Stimulated activated naive CD8-positive, alpha-beta T cell treated with anti-CD3 and anti-CD28 coated beads, Interleukin-15, amount 100 ng/mL, for 72 hours (primary cell): Measurements from ENCODE around the gene GANAB.

ENCODE experiments used
- ATAC-seq: fragments of 150-1000 bp; cut with Tn5 transposase; 2 replicates; pipeline ENCODE4 v1.10.0; 2021; ENCODE audit warnings: mild to moderate bottlenecking, moderate library complexity
- DNase-seq, 2 donors: peaks; one replicate each; pipeline ENCODE4 v3.0.0; 2021 to 2022
- H3K27ac Mint-ChIP-seq, 2 donors: one replicate each; pipeline ENCODE4 v1.8.0; 2022; ENCODE audit warnings: mild to moderate bottlenecking in 2 of 2, mixed read lengths in 2 of 2, moderate library complexity in 2 of 2
- H3K27me3 Mint-ChIP-seq: one replicate; pipeline ENCODE4 v1.8.0; 2022; ENCODE audit warnings: mixed read lengths
- H3K4me1 Mint-ChIP-seq: one replicate; pipeline ENCODE4 v1.8.0; 2022; ENCODE audit warnings: mild to moderate bottlenecking, mixed read lengths
- H3K4me3 Mint-ChIP-seq, 2 donors: one replicate each; pipeline ENCODE4 v1.8.0; 2022; ENCODE audit warnings: mild to moderate bottlenecking in 2 of 2, mixed read lengths in 2 of 2, moderate library complexity in 1 of 2
- H3K9me3 Mint-ChIP-seq, 2 donors: one replicate each; pipeline ENCODE4 v1.8.0; 2022; ENCODE audit warnings: mixed read lengths in 2 of 2

Gene GANAB

DNA sequence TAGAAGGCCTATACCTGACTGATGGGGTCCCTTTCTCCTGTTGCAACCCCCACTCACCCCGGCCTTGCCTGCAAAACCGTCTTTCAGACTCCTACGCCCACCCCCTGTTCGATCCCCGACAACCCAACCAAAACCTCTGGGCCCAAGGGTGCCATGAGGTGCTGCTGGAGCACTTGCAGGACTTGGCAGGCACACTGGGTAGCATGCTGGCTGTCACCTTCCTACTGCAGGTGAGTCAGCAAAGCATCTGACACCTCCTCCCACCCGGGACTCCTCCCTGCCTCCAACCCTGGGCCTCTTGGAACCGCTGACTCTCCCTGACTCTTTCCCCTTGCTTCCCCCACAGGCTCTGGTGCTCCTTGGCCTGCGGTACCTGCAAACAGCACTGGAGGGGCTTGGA is 32.1 kb downstream of the GANAB start:
- Mint-ChIP-seq H3K9me3 (no peaks in the 10 kb centered on the region), H3K27ac (peak overlapping the region; percentile 49 to 82), H3K4me3 (peak overlapping the region; percentile 23 to 32), H3K27me3 (no peaks in the 10 kb centered on the region), H3K4me1 (peaks cover 70% of the 10 kb centered on the region)
- ATAC-seq (no peak), DNase-seq (peak in 1 of 2 donors; percentile 27)

DNA sequence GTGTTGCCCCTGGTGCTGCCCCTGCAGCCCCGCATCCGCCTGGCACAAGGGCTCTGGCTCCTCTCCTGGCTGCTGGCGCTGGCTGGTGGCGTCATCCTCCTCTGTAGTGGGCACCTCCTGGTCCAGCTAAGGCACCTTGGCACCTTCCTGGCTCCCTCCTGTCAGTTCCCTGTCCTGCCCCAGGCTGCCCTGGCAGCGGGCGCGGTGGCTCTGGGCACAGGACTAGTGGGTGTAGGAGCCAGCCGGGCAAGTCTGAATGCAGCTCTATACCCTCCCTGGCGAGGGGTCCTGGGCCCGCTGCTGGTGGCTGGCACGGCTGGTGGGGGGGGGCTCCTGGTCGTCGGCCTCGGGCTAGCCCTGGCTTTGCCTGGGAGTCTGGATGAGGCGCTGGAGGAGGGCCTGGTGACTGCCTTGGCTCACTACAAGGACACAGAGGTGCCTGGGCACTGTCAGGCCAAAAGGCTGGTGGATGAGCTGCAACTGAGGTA is 33.1 kb downstream of the GANAB start:
- ATAC-seq (no peak), DNase-seq (peak in 1 of 2 donors; percentile 32)
- Mint-ChIP-seq H3K4me1 (peaks cover 74% of the 10 kb centered on the region), H3K27ac (peak overlapping the region in 1 of 2 donors; percentile 82), H3K9me3 (no peaks in the 10 kb centered on the region), H3K27me3 (no peaks in the 10 kb centered on the region), H3K4me3 (peak overlapping the region in 1 of 2 donors; percentile 45)

DNA sequence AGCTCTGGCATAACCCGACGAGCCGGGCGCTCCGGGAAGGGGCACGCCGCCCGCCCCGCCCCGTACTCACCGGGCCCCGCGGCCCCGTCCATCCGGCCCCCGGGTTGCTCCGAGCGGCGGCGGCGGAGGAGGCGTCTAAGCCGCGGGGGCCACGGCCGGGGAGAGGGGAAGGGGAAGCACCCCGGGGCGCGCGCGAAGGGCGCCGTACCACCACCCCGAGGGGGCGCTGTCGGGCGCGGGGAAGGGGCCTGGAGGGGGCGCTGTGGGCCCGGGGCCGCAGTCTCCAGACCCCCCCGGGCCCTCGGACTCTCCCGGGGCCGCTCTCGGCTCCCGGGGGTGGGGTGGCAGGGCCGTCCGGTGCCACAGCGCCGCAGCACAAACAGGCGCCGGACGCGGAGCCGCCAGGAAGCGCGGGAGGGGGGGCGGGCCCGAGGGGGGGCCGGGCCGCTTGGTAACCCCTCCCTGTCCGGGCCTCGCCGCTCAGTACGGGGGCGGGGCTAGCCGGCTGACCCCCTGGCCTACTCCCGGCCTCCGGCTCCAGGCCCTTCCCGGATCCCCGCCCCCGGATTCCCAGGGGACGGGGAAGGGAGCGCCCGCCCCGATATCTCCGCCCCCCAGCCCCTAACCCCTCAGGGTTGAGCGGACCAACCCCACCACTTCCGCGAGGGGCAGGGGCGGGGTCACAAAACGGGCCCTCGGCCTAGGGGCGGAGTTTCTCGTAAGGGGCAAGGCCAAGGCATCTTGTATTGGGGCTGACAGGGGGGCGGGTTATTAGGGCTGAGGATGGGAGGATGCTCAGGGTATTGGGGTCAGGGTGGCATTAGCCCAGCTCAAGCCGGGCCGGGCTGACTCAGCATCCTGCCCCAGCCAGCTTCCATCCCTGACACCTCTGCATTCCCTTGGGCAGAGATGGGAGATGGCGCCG is 33.8 kb downstream of the GANAB start, which contains the start of the genes EML3 and ROM1:
TSS of gene EML3 (minus strand) at position 410 of the 925 bp plus-strand sequence. CDS start at position 92, 318 bp downstream.
TSS of gene ROM1 (plus strand) at position 892 of the 925 bp plus-strand sequence. CDS start at position 917, 25 bp downstream.
- Mint-ChIP-seq H3K4me3 (peak within 1 kb of the TSS; percentile 95 to 97), H3K9me3 (no peaks in the 10 kb centered on the region), H3K27ac (peak within 1 kb of the TSS; percentile 97 to 99), H3K27me3 (no peaks in the 10 kb centered on the region), H3K4me1 (peaks cover 81% of the 10 kb centered on the region)
- DNase-seq (peak; percentile 91), ATAC-seq (peak; percentile 81)

DNA sequence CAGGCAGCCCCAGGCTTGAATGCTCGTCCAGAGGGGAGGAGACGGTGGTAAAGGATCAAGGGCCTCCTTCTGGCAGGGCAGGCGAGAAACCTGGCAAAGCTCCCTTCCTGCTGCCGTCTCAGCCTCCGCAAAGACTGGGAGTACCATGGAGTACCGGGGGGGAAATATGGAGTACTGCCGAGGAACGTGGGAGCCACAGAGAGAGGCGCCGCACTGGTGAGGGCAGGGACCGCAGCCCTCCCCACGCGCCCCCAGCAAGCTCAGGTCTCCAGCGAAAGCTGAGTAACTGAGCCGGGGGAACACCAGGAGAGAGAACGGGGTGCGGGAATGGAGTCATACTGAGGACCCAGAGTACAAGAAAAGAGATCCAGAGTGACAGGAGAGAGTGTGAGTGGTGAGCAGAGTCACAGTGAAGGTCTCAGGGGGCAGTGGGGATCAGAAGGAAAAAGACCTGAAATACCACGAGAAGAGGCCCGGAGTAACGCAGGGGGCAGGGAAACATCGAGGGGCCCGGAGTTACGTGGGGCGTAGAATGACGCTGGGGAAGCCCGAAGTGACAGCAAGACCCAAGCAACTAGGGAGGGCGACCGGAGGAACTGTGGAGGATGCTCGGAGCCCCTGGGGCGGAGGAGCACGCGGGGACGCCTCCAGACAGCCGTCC is 34.6 kb downstream of the GANAB start:
- Mint-ChIP-seq H3K4me3 (peak overlapping the region; percentile 95 to 97), H3K9me3 (no peaks in the 10 kb centered on the region), H3K27me3 (no peaks in the 10 kb centered on the region), H3K4me1 (peaks cover 77% of the 10 kb centered on the region), H3K27ac (peak overlapping the region; percentile 97 to 99)
- ATAC-seq, result peak; percentile 61
- peak in 1 of 2 donors; percentile 72 for DNase-seq

DNA sequence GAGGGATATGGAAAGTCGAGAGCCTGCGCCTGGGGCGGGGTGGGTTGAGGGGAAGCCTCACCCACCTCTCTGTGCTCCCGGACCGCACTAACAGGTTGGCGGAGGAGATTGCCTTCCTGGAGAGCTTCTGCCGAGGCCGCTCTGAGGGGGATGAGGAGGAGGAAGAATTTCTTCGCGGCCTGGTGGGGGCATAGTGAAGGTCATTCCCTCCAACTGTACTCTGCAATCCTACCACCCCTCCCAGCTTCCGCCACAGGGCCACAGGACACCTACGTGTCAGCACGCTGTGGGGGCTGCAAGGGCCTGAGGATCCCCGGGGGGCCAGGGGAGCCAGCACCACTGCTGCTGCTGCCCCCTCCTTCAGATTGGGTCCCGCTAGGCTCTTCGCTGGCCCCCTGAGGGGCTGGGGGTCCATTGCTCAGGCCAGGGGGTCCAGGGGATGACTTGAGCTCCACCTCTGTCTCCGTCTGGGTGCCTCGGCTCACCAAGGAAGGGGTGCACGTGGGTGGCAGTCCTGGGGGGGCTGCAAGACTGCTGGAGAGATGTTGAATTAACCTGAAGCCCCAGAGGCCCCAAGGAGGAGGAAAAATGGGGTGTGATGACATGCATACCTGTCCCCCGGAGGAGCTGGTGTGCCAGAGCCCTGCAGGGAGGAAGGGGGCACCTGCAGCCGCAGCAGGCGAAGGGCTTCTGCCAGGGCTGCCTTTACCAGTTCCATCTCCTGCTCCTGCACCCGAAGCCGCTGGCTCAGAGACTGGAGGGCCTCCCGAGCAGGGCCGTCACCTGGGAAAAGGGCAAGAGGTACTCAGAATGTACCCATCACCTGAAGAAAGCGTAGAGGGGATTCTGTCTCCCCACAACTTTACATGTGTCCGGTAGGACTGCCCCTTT is 35.4 kb downstream of the GANAB start:
- H3K4me1 Mint-ChIP-seq, result peaks cover 73% of the 10 kb centered on the region

DNA sequence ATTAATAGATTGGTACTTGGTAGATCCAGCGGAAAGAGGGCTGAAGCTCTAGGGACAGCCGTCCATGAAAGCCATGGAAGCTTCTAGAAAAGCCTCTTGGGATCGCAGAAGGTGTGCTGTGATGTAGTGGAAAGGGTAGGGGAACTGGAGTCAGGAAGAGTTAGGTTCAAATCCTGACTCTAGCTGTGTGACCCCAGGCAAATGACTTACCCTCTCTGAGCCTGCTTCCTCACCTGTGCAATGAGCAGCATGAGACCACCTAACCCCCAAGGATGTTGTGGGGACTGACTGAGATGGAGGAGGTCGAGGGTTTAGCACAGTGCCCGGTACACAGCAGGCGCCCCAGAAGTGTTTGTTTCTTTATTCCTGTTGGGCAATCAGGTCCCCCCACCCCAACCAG is 36.0 kb downstream of the GANAB start:
- Mint-ChIP-seq H3K4me1 (peaks cover 77% of the 10 kb centered on the region), H3K4me3 (peak overlapping the region; percentile 95 to 97)

More for the DNA sequence above, 35.4 kb downstream of the GANAB start:
- Mint-ChIP-seq H3K27me3 (no peaks in the 10 kb centered on the region), H3K9me3 (no peaks in the 10 kb centered on the region), H3K27ac (peak overlapping the region; percentile 97 to 99), H3K4me3 (peak overlapping the region; percentile 95 to 97)
- ATAC-seq, result no peak
- DNase-seq, result no peak

DNA sequence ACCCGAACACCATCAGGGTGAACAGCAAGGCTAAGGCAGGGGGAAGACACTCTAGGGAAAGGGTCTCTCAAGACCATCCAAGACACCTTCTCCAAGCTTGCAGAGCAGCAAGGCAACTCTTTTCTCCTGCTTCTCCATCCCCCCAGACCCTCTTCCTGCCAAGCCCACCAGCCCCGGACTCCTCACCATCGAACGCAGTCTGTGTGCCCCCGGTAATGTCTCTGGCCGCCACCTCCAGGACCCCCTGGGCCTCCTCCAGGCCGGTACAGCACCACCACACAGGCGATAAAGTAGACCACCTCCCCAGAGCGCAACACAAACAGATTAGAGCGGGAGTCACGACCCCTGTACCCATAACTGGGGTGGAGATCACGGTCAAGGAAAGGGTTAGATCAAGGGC is 37.6 kb downstream of the GANAB start:
- DNase-seq, result no peak
- no peak for ATAC-seq
- Mint-ChIP-seq H3K27me3 (no peaks in the 10 kb centered on the region), H3K4me3 (peak overlapping the region in 1 of 2 donors; percentile 0), H3K27ac (peak overlapping the region; percentile 7 to 20), H3K9me3 (no peaks in the 10 kb centered on the region), H3K4me1 (peaks cover 74% of the 10 kb centered on the region)

More for the DNA sequence above, 36.0 kb downstream of the GANAB start:
- ATAC-seq (no peak), DNase-seq (no peak)
- Mint-ChIP-seq H3K27ac (peak overlapping the region; percentile 93 to 94), H3K27me3 (no peaks in the 10 kb centered on the region), H3K9me3 (no peaks in the 10 kb centered on the region)

DNA sequence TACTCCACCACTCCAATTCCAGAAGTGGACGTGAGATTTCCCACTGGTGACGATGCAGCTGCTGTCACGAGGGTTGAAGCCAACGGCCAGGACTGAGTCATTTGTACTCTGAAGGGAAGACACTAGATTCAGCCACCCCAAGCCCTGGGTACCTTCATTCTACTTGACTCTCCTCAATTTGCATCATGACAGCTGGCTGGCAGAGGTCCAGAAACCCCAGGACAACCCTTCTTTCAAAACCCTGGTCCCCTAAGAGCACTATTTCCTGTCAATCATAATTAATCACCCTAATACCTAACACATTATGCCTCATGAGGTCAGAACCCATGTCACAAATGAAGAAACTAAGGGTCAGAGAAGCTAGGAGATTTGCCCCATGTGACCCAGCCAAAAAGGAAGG is 38.7 kb downstream of the GANAB start:
- Mint-ChIP-seq H3K27ac (peak overlapping the region in 1 of 2 donors; percentile 27), H3K4me3 (no peak overlapping the region), H3K27me3 (no peaks in the 10 kb centered on the region), H3K4me1 (peaks cover 76% of the 10 kb centered on the region), H3K9me3 (no peaks in the 10 kb centered on the region)
- ATAC-seq (no peak), DNase-seq (no peak)

DNA sequence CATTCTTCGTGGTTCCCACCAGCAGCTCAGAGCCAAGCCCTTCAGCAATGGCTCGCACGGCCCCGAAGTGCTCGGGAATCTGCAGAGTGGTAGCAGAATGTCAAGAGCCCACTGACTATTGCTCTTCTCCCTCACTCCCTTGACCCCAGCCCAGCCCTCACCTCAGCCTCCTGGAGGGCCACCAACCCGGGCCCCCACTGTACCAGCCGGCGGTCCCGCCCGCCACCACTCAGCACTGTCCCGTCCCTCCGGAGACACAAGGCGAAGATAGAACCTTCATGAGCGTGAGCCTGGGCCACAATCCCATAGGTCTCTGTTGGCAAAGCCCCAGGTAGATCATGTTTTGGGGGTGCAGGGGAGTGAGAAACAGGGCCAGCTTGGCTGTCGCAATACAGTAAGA is 40.5 kb downstream of the GANAB start:
- H3K4me1 Mint-ChIP-seq, result peaks cover 78% of the 10 kb centered on the region
- H3K9me3 Mint-ChIP-seq, result no peaks in the 10 kb centered on the region
- no peak overlapping the region for H3K27ac Mint-ChIP-seq
- DNase-seq (no peak), ATAC-seq (no peak)
- no peaks in the 10 kb centered on the region for H3K27me3 Mint-ChIP-seq
- no peak overlapping the region for H3K4me3 Mint-ChIP-seq

DNA sequence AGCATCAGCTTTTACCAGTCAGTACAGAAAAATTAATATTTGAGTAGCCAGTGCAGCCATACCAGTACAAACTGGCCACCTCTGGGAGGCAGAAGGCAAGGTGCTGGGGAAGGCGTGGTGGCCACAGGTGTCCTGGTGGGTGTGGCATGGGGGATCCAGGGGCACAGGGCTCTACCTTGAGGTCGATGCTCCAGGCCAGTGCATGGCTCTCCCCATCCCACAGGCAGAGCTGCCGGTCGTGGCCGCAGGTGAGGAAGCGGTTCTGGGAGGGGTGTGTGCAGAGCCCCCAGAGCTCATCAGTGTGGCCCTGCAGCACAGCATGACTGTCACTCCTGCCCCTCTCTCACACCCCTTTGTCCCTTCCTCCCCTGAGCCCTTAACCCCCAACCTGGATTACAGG is 40.9 kb downstream of the GANAB start:
- Mint-ChIP-seq H3K4me3 (no peak overlapping the region), H3K9me3 (no peaks in the 10 kb centered on the region), H3K27ac (no peak overlapping the region), H3K27me3 (no peaks in the 10 kb centered on the region), H3K4me1 (peaks cover 73% of the 10 kb centered on the region)
- ATAC-seq (no peak), DNase-seq (no peak)

DNA sequence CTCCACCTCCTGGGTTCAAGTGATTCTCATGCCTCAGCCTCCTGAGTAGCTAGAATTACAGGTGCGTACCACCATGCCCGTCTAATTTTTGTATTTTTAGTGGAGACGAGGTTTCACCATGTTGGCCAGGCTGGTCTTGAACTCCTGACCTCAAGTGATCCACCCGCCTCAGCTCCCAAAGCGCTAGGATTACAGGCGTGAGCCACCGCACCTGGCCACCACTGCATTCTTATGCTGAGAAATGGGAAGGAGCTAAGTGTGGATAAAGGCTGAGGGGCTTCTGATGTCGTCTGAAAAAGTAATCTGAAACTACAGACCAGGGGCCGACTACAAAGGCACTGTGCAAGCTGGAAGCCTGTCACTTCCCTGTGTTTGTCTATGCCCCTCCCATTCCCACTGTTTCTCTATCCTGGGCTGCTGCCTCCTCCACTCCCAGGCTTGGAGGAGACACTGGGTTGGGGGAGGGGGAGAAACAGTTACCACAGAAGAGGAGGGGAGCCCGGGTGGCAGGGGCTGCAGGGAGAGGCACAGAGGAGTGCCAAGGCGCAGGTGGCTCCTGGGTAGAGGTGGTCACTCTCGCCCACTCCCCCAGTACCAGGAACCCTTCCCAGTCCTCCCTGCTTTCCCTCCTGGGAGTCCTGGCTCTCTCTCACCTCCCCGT is 41.8 kb downstream of the GANAB start:
- Mint-ChIP-seq H3K27ac (peak overlapping the region in 1 of 2 donors; percentile 42), H3K4me1 (peaks cover 70% of the 10 kb centered on the region), H3K27me3 (no peaks in the 10 kb centered on the region), H3K9me3 (no peaks in the 10 kb centered on the region), H3K4me3 (no peak overlapping the region)
- DNase-seq, result no peak
- ATAC-seq, result no peak

DNA sequence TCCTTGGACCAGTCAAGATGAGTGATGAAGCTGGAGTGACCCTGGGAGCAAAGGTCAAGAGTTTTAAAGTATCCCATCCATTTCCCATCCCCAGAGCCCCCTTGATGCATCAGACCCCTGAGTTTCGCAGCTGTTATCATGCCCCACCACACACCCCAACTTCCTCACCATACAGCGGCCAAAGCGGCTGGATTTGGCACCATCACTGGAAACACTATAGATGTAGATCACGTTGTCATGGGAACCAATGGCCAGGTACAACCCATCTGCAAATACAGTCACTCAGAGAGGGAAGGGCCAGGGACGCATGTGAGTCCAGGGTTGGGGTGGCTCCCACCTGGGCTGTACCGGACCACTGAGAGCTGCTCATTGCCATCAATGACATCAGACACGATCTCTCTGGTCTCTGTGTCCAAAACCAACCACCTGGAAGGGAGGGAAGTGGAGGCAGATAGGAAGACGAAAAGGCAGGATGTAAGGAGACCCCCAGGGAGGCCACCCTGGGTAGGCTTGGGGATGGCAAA is 42.6 kb downstream of the GANAB start:
- H3K27me3 Mint-ChIP-seq, result no peaks in the 10 kb centered on the region
- no peaks in the 10 kb centered on the region for H3K9me3 Mint-ChIP-seq
- H3K27ac Mint-ChIP-seq, result peak overlapping the region in 1 of 2 donors; percentile 38
- H3K4me3 Mint-ChIP-seq, result peak overlapping the region in 1 of 2 donors; percentile 85
- peaks cover 70% of the 10 kb centered on the region for H3K4me1 Mint-ChIP-seq
- DNase-seq (no peak), ATAC-seq (no peak)

DNA sequence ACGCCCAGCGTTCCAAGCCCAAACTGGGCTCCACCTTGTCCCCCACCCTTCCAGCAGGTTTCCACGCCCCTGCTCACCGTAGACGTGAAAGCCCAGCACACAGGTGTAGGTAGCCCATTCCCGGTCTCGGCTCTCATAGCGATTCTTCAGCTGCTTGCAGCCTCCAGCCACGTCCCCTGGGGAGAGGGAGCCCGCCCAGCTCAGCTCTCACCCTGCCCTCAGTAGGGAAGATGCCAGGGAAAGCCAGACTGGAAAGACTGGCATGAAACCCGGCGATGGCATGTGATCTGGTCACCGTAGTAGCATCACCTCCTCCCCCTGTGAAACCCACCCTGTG is 43.4 kb downstream of the GANAB start:
- Mint-ChIP-seq H3K27ac (peak overlapping the region in 1 of 2 donors; percentile 14), H3K27me3 (no peaks in the 10 kb centered on the region), H3K4me1 (peaks cover 70% of the 10 kb centered on the region), H3K9me3 (no peaks in the 10 kb centered on the region), H3K4me3 (peak overlapping the region in 1 of 2 donors; percentile 85)
- DNase-seq (no peak), ATAC-seq (no peak)
